Aorta (tissue), 5 donors: ENCODE measurements around the gene GATD1. TPM values are rescaled to one million over a fixed set of nuclear protein-coding genes. Genes with fewer than 3 reads are reported as not detected.
A peak's percentile ranks its signal among the peaks of the same experiment; 100 is the strongest.

ENCODE experiments used
- ATAC-seq: fragments of 200-7000 bp; cut with Tn5 transposase; one replicate; pipeline ENCODE4 v1.9.1; 2022; ENCODE audit warnings: moderate library complexity; ENCODE audit not compliant: low FRiP score
- DNase-seq, 2 donors: peaks; one replicate each; pipeline ENCODE4 v3.0.0-alpha.2; 2020
- H3K27ac ChIP-seq, 2 donors: one replicate each; pipeline ENCODE4 v1.5.1; 2013; ENCODE audit warnings: low read length in 2 of 2, mild to moderate bottlenecking in 2 of 2, moderate library complexity in 2 of 2, control low read depth in 1 of 2, inconsistent platforms in 1 of 2, low read depth in 1 of 2
- H3K27me3 ChIP-seq, 2 donors: one replicate each; pipeline ENCODE4 v1.6.1; 2013; ENCODE audit warnings: control low read depth in 1 of 2, low read length in 1 of 2, mild to moderate bottlenecking in 1 of 2, moderate library complexity in 1 of 2; ENCODE audit not compliant: insufficient read depth in 2 of 2, control insufficient read depth in 1 of 2
- H3K36me3 ChIP-seq, 2 donors: one replicate each; pipeline ENCODE4 v1.6.1; 2013; ENCODE audit warnings: control low read depth in 1 of 2, low read length in 1 of 2, mild to moderate bottlenecking in 1 of 2; ENCODE audit not compliant: insufficient read depth in 2 of 2, control insufficient read depth in 1 of 2
- H3K4me1 ChIP-seq, 2 donors: one replicate each; pipeline ENCODE4 v1.6.1; 2013; ENCODE audit warnings: low read length in 2 of 2, control low read depth in 1 of 2, mild to moderate bottlenecking in 1 of 2, moderate library complexity in 1 of 2; ENCODE audit not compliant: insufficient read depth in 2 of 2, control insufficient read depth in 1 of 2
- H3K4me3 ChIP-seq, 2 donors: one replicate each; pipeline ENCODE4 v1.5.1; 2013; ENCODE audit warnings: low read length in 2 of 2, control low read depth in 1 of 2, mild to moderate bottlenecking in 1 of 2
- H3K9me3 ChIP-seq: one replicate; pipeline ENCODE4 v1.6.1; 2013; ENCODE audit warnings: mild to moderate bottlenecking, low read length; ENCODE audit not compliant: control insufficient read depth
- WGBS, 2 donors: extraction: QIAGEN DNeasy Blood & Tissue Kit; methylation state at CpG; one replicate each; pipeline ENCODE4 v1.1.7; 2013; 5-methylcytosine and 5-hydroxymethylcytosine counted together
- intact Hi-C, 2 donors: fragments of 100-400 bp; cut with DNase I; formaldehyde crosslinking; loops; one replicate each; pipeline versions ENCODE4 v1.14.2 to v1.15.0; 2022
- polyA plus RNA-seq, 2 donors: library from polyadenylated mRNA; stranded (reverse); fragments of 200-250 nt; gene quantifications; one replicate each; pipeline ENCODE4 v1.2.3, GENCODE V29; 2013
- total RNA-seq, 2 donors: library from RNA; stranded (reverse); fragmentation: NEBNext Ultra II Directional; extraction: Animal tissue kit (Norgen Biotek cat#: 25700); gene quantifications; one replicate each; pipeline ENCODE4 v1.2.1, GENCODE V29; 2021
- donor health status: healthy with polysubstance abuse.
- donor health status: Bipolar disorder and iron deficiency.
- donor health status: DM: no; HTN: no; CAD: no.
- donor health status: DM: no; HTN: no; CAD: no.
- donor health status: DM: yes; HTN: yes; CAD: no.

GATD1 gene
- total and polyA plus RNA-seq, 4 donors: 9.6 to 52.7 (median 34.3) TPM

DNA sequence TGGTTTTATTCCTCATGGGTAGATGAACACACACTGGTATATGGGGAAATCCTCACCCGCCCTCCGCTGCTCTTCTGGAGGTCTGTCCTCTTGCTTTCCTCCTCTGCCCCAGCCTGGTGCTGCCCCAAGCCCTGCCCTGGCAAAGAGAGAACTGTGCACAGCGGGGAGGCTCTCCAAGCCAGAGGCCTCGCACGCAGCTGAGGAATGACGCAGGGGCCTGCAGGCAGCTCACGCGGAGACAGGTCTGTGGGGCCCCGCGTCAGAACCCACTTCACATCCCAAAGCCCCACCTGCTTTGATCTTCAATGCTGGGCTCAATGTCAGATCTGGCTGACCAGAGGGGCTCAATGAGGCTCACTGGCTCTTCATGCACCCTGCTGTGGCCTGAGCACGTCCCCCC lies 10.0 kb downstream of the GATD1 start:
- H3K4me3 ChIP-seq: no peak overlapping the region
- no peak for DNase-seq
- no peak for ATAC-seq
- intact Hi-C loops: no loop called here
- peaks cover 0 to 3% of the 10 kb centered on the region in 2 donors for H3K36me3 ChIP-seq
- no peaks in the 10 kb centered on the region for H3K27me3 ChIP-seq
- no peak overlapping the region for H3K27ac ChIP-seq
- 90 to 93% methylated on average over 11 of the region's 11 CpGs for WGBS, 2 donors
- H3K9me3 ChIP-seq: no peaks in the 10 kb centered on the region
- H3K4me1 ChIP-seq: no peaks in the 10 kb centered on the region

DNA sequence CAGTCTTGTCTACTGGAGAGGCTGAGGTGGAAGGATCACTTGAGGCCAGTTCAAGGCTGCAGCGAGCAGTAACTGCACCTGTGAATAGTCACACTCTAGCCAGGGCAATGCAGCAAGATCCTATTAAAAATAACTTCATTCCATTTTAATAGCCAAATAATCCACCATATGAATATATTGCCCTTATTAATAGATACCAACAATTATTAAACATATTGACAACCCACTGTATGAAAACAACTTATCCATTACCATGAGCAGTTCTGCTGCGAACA lies 10.4 kb downstream of the GATD1 start:
- Histone ChIP-seq H3K9me3 (no peaks in the 10 kb centered on the region), H3K4me1 (no peaks in the 10 kb centered on the region), H3K36me3 (peaks cover 0 to 3% of the 10 kb centered on the region in 2 donors), H3K4me3 (no peak overlapping the region), H3K27me3 (no peaks in the 10 kb centered on the region), H3K27ac (no peak overlapping the region)
- intact Hi-C loops: no loop called here
- ATAC-seq (no peak), DNase-seq (no peak)
- 91 to 95% methylated on average over 2 of the region's 2 CpGs for WGBS, 2 donors

DNA sequence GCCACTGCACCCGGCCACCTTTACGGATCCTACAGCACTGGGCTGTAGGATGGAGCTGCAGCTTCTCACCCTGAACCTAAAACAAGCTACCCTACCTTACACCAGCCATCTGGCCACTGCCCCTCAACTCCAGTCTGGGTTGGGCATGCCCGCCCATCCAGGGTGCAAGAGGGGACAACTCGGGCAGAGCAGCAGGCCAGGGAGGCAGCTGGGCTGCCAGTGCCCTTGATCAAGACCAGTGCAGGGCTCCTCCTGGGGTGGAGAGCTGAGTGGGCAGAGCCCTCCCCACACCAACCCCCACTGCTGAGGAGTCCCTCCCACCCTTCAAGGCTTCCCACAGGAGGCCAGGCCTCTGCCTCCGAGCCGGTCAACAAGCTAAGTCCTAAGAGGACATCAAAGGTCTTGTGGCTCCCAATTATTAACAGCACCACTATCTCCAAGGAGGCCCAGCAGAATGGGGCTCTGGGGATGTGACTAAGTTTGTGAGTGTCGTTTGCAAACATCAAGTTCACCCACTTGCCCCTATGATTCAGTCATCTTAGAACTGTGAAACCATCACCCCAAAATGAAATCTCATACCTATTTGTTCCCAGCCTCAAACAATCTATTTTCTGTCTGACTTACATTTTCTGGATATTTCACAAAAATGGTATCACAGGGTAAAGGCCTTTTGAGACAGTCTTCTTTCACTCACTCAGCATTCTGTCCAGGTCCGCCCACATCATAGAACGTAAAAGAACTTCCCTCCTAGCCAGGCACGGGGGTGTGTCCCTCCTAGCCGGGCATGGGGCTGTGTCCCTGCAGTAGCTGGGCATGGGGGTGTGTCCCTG lies 11.0 kb downstream of the GATD1 start:
- ATAC-seq (no peak), DNase-seq (no peak)
- no peak overlapping the region for H3K4me3 ChIP-seq
- peaks cover 0 to 3% of the 10 kb centered on the region in 2 donors for H3K36me3 ChIP-seq
- H3K9me3 ChIP-seq: no peaks in the 10 kb centered on the region
- no peaks in the 10 kb centered on the region for H3K27me3 ChIP-seq
- no peak overlapping the region for H3K27ac ChIP-seq
- intact Hi-C loops: no loop called here
- no peaks in the 10 kb centered on the region for H3K4me1 ChIP-seq
- 72 to 75% methylated on average over 11 of the region's 11 CpGs for WGBS, 2 donors

DNA sequence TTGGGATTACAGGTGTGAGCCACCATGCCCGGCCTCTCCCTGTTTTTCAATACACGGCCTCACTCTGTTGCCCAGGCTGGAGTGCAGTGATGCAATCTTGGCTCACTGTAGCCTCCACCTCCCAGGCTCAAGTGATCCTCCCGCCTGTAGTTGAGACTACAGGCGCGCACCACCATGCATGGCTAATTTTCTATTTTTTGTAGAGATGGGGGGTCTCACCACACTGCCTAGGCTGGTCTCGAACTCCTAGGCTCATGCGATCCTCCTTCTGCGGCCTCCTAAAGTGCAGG lies 11.5 kb downstream of the GATD1 start:
- DNase-seq (no peak), ATAC-seq (no peak)
- intact Hi-C loops: no loop called here
- Histone ChIP-seq H3K27ac (no peak overlapping the region), H3K36me3 (peaks cover 0 to 3% of the 10 kb centered on the region in 2 donors), H3K27me3 (no peaks in the 10 kb centered on the region), H3K4me3 (no peak overlapping the region), H3K9me3 (no peaks in the 10 kb centered on the region), H3K4me1 (no peaks in the 10 kb centered on the region)
- WGBS, 2 donors: 94 to 99% methylated on average over 8 of the region's 8 CpGs

DNA sequence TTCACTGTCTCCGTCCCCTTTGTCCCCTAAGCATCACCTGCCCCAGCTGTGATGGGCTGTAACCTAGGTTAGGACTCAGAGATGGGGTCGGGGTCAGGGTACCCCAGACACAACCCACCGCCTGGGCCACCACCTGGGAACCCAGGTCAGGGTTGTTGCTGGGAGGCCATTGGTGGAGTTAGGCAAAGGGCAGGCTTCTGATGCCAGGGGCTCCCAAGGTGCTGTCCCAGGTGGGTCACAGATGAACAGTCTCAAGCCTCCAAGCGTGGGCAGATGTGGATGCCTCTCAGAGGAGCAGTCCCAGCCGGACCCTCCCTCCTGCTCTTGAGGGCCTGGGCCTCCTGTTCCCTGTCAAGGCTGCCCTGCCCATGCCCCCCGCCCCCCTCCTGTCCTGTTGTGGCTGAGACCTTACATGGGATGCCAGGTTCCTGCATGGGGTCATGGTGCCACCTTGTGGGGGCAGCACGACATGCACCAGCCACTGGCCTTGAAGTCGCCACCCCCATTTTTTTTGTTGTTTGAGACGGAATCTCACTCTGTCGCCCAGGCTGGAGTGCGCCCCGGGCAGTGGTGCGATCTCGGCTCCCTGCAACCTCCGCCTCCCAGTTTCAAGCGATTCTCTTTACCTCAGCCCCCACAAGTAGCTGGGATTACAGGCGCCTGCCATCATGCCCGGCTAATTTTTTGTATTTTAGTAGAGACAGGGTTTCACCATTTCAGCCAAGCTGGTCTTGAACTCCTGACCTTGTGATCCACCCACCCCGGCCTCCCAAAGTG lies 12.1 kb downstream of the GATD1 start:
- no peaks in the 10 kb centered on the region for H3K9me3 ChIP-seq
- H3K27me3 ChIP-seq: no peaks in the 10 kb centered on the region
- H3K27ac ChIP-seq: no peak overlapping the region
- intact Hi-C loops: no loop called here
- H3K4me3 ChIP-seq: no peak overlapping the region
- ATAC-seq (peak; percentile 62), DNase-seq (peak in 1 of 2 donors; percentile 82)
- peaks cover 3 to 4% of the 10 kb centered on the region in 2 donors for H3K36me3 ChIP-seq
- 66 to 72% methylated on average over 19 of the region's 19 CpGs for WGBS, 2 donors
- H3K4me1 ChIP-seq: no peaks in the 10 kb centered on the region

DNA sequence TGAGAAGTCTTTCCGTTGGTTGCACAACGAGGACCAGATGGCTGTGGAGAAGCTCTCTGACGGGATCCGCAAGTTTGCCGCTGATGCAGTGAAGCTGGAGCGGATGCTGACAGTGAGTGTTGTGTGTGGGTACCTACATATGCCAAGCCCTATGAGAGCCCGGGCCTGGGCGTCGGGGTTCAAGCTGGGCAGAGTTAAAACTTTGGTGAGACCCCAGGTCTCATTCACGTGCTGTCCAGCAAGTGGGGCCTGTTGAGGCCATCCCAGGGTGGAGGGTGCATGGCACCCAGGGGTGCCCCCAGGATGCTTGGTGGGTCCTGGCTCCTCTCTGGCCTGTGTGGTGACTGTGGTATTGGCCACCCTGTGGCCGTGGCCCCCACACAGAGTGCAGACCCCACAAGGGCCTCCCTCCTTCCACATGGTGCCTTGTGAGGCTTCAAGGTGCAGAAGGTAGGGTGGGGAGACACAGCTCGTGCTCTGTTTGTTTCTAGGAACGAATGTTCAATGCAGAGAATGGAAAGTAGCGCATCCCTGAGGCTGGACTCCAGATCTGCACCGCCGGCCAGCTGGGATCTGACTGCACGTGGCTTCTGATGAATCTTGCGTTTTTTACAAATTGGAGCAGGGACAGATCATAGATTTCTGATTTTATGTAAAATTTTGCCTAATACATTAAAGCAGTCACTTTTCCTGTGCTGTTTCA lies 12.8 kb downstream of the GATD1 start:
- Histone ChIP-seq H3K4me3 (no peak overlapping the region), H3K9me3 (no peaks in the 10 kb centered on the region), H3K27ac (no peak overlapping the region), H3K27me3 (no peaks in the 10 kb centered on the region), H3K36me3 (peaks cover 3 to 5% of the 10 kb centered on the region in 2 donors), H3K4me1 (no peaks in the 10 kb centered on the region)
- WGBS, 2 donors: 81 to 82% methylated on average over 18 of the region's 18 CpGs
- peak; percentile 36 for ATAC-seq
- DNase-seq: no peak
- intact Hi-C loops: loop anchor here in 1 of 2 donors (5.0 kb wide), 1 partner anchor 102 kb away; no protein-coding TSS in a partner anchor

DNA sequence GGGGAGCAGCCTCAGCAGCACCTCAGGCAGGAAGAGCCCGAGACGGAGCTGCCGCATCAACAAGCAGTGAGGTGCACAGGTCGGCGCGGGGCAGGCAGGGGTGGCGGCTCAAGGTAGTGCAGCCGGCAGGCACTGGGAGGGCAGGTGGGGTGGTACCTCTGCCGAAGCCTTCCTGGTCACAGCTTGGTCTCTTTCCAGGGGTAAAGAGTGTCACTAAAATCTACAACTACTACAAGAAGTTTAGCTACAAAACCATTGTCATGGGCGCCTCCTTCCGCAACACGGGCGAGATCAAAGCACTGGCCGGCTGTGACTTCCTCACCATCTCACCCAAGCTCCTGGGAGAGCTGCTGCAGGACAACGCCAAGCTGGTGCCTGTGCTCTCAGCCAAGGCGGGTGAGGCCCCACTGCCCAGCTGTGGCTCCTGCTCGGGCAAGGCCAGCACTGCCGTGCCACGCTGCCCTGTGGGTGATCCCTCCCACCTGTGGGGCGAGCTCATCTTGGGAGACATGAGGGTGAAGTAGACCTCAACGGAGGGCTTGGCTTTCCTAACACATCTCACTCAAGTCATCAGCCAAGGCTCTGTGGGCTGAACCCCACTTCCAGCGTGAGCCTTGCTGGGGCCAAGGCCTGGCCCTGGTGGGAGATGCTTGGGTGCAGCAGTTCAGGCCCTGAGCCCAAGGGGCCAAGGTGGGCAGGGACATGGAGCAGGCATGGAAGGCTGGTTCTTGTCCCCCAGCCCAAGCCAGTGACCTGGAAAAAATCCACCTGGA lies 13.6 kb downstream of the GATD1 start:
- DNase-seq (peak in 1 of 2 donors; percentile 73), ATAC-seq (no peak)
- peaks cover 3 to 5% of the 10 kb centered on the region in 2 donors for H3K36me3 ChIP-seq
- no peaks in the 10 kb centered on the region for H3K9me3 ChIP-seq
- no peaks in the 10 kb centered on the region for H3K27me3 ChIP-seq
- no peak overlapping the region for H3K4me3 ChIP-seq
- intact Hi-C loops: loop anchor here in 1 of 2 donors (5.0 kb wide), 1 partner anchor 101 kb away; no protein-coding TSS in a partner anchor
- WGBS, 2 donors: 84 to 86% methylated on average over 22 of the region's 22 CpGs
- H3K27ac ChIP-seq: no peak overlapping the region
- H3K4me1 ChIP-seq: no peaks in the 10 kb centered on the region

DNA sequence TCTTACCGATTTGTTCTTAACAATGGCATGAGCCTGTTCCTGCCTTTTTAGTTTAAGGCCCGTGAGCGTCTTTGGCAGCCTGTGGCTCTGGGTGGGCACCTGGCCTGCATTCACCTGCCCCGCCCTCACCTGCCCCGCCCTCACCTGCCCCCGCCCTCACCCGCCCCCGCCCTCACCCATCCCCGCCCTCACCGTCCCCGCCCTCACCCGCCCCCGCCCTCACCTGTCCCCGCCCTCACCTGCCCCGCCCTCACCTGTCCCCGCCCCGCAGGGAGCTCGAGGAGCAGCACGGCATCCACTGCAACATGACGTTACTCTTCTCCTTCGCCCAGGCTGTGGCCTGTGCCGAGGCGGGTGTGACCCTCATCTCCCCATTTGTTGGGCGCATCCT lies 14.2 kb downstream of the GATD1 start:
- Histone ChIP-seq H3K4me3 (no peak overlapping the region), H3K27ac (no peak overlapping the region), H3K4me1 (no peaks in the 10 kb centered on the region), H3K27me3 (no peaks in the 10 kb centered on the region), H3K9me3 (no peaks in the 10 kb centered on the region), H3K36me3 (peaks cover 3 to 5% of the 10 kb centered on the region in 2 donors)
- intact Hi-C loops: loop anchor here in 1 of 2 donors (5.0 kb wide), 1 partner anchor 101 kb away; no protein-coding TSS in a partner anchor
- DNase-seq: no peak
- WGBS, 2 donors: 60 to 74% methylated on average over 11 to 24 of the region's 24 CpGs
- no peak for ATAC-seq
